ENCODE results near the gene KLF7. TPM values are rescaled to one million over a fixed set of nuclear protein-coding genes. Genes with fewer than 3 reads are reported as not detected.

The KLF7 gene
- total RNA-seq, 1 experiment from 2014 or later, result 24.9 TPM

DNA sequence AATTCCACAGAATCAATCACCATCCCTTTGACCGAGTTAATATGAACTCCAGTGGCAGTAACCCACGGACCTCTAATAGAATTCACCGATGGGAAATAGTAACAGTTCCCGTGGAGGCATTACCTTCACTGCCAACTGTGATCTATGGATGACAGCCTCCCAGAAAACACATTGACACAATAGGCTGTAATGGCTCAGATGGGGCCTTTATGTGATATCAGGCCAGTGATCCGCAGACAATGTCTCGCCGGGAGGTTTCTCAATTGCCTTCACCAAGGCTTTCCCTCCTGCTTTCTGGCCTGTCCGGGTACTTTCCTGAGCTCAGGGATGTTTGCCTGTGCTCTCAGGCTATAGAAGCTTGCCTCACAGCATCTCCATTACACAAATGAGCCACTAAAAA, 34.4 kb upstream of the KLF7 start:
- Mint-ChIP-seq H3K4me1 (ENCODE audit: low read depth, unreplicated experiment) (no peaks in the 10 kb centered on the region), H3K4me3 (ENCODE audit: low read depth, unreplicated experiment) (no peak overlapping the region), H3K27me3 (ENCODE audit: unreplicated experiment) (no peaks in the 10 kb centered on the region), H3K36me3 (ENCODE audit: insufficient read depth, unreplicated experiment) (no peaks in the 10 kb centered on the region), H3K27ac (ENCODE audit: unreplicated experiment) (no peak overlapping the region), H3K9me3 (ENCODE audit: low read depth, unreplicated experiment) (no peaks in the 10 kb centered on the region)
- CTCF ChIA-PET, result no interaction called here
- DNase-seq, result no peak
- intact Hi-C loops (cut with micrococcal nuclease; ENCODE audit: unreplicated experiment), result no loop called here
- TF ChIP-seq, protein P1, sequence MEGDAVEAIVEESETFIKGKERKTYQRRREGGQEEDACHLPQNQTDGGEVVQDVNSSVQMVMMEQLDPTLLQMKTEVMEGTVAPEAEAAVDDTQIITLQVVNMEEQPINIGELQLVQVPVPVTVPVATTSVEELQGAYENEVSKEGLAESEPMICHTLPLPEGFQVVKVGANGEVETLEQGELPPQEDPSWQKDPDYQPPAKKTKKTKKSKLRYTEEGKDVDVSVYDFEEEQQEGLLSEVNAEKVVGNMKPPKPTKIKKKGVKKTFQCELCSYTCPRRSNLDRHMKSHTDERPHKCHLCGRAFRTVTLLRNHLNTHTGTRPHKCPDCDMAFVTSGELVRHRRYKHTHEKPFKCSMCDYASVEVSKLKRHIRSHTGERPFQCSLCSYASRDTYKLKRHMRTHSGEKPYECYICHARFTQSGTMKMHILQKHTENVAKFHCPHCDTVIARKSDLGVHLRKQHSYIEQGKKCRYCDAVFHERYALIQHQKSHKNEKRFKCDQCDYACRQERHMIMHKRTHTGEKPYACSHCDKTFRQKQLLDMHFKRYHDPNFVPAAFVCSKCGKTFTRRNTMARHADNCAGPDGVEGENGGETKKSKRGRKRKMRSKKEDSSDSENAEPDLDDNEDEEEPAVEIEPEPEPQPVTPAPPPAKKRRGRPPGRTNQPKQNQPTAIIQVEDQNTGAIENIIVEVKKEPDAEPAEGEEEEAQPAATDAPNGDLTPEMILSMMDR (IDR thresholded peaks at IDR 0.05; ENCODE audit: unreplicated experiment), result no peak
- no TSS peak for BruUV-seq (replicated peaks)

DNA sequence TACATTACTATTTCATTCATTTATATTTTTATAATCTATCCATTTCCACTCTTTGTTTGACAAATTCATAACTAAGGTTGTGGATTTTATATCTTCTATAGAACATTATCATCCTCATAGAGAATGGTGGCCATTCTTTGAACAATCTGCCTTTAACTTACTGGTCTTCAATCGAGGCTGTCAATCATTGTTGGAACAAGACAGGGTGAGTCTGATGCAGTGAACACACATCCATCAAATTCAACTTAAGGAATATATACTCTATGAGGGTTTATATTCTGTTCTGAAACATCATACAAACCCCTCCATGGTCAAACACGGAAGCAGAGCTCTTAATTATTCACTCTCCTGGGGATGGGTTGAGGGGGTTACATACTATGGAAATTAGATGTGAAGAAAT, 28.3 kb upstream of the KLF7 start:
- no peak overlapping the region for H3K27ac Mint-ChIP-seq (ENCODE audit: unreplicated experiment)
- no peaks in the 10 kb centered on the region for H3K36me3 Mint-ChIP-seq (ENCODE audit: insufficient read depth, unreplicated experiment)
- H3K4me1 Mint-ChIP-seq (ENCODE audit: low read depth, unreplicated experiment), result no peaks in the 10 kb centered on the region
- CTCF ChIA-PET, result no interaction called here
- TF ChIP-seq, protein P1 (IDR thresholded peaks at IDR 0.05; ENCODE audit: unreplicated experiment), result no peak
- intact Hi-C loops (cut with micrococcal nuclease; ENCODE audit: unreplicated experiment), result no loop called here
- H3K9me3 Mint-ChIP-seq (ENCODE audit: low read depth, unreplicated experiment), result no peaks in the 10 kb centered on the region
- H3K27me3 Mint-ChIP-seq (ENCODE audit: unreplicated experiment), result no peaks in the 10 kb centered on the region
- no TSS peak for BruUV-seq (replicated peaks)
- H3K4me3 Mint-ChIP-seq (ENCODE audit: low read depth, unreplicated experiment), result no peak overlapping the region
- no peak for DNase-seq

DNA sequence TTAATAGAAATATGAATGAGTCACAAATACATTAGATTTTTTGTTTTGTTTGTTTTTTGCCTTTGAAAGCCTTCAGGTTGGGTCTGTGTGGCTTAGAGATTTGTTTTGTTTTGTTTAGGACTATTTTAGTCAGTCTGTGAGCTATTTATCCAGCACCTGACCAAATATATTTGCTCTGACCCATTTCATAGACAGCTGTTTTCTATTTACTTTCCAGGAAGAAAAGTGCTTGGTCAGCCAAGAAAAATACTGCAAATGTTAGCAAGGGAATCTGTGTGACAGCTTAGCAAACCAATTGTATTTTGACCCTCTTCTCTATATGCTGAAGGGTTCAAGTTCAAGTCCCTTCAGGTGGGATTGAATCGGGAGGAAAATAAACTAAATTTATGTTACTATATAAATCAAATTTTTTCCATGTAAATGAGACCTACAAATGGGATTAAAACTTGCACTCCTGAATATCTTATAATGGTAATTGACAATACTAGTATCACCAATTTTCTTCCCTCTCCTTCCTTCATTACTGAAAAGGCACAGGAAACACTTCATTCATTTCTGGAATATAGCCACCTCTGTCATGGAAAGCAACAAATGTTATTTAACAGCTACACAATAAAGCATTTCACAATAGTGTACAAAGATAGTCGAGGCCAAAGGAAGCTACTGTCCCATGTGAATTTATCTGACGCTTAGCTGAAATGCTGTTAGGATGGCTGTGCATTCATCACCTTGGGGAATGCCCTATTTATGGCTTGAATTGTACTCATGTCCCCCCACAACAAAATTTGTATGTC, 23.1 kb upstream of the KLF7 start:
- H3K27me3 Mint-ChIP-seq (ENCODE audit: unreplicated experiment), result no peaks in the 10 kb centered on the region
- H3K36me3 Mint-ChIP-seq (ENCODE audit: insufficient read depth, unreplicated experiment), result no peaks in the 10 kb centered on the region
- H3K4me1 Mint-ChIP-seq (ENCODE audit: low read depth, unreplicated experiment), result no peaks in the 10 kb centered on the region
- no peaks in the 10 kb centered on the region for H3K9me3 Mint-ChIP-seq (ENCODE audit: low read depth, unreplicated experiment)
- CTCF ChIA-PET, result no interaction called here
- TF ChIP-seq, protein P1 (IDR thresholded peaks at IDR 0.05; ENCODE audit: unreplicated experiment), result no peak
- no peak overlapping the region for H3K4me3 Mint-ChIP-seq (ENCODE audit: low read depth, unreplicated experiment)
- BruUV-seq (replicated peaks), result no TSS peak
- intact Hi-C loops (cut with micrococcal nuclease; ENCODE audit: unreplicated experiment), result no loop called here
- no peak for DNase-seq
- H3K27ac Mint-ChIP-seq (ENCODE audit: unreplicated experiment), result no peak overlapping the region

DNA sequence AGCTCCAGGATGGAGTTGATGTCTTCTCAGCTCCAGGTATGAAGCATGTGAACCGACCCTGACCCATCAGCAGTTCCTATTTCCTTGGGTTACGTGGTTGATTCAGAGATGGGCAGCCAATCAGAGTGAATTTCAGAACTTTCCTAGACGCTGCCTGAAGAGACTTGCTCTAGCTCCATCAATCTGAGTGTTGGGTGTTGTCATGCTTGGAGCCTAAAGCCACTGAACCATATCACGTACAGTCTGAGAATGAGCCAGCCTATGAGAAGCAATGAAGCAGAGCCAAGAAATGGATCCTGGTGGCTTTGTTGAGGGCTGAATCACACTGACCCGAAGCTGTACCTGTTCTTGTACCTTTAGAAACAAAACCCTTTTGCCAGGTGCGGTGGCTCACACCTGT, 19.6 kb upstream of the KLF7 start:
- no TSS peak for BruUV-seq (replicated peaks)
- intact Hi-C loops (cut with micrococcal nuclease; ENCODE audit: unreplicated experiment), result no loop called here
- no peak overlapping the region for H3K4me3 Mint-ChIP-seq (ENCODE audit: low read depth, unreplicated experiment)
- CTCF ChIA-PET, result no interaction called here
- no peak for DNase-seq
- no peaks in the 10 kb centered on the region for H3K9me3 Mint-ChIP-seq (ENCODE audit: low read depth, unreplicated experiment)
- H3K4me1 Mint-ChIP-seq (ENCODE audit: low read depth, unreplicated experiment), result no peaks in the 10 kb centered on the region
- TF ChIP-seq, protein P1 (IDR thresholded peaks at IDR 0.05; ENCODE audit: unreplicated experiment), result no peak
- no peak overlapping the region for H3K27ac Mint-ChIP-seq (ENCODE audit: unreplicated experiment)
- no peaks in the 10 kb centered on the region for H3K27me3 Mint-ChIP-seq (ENCODE audit: unreplicated experiment)
- no peaks in the 10 kb centered on the region for H3K36me3 Mint-ChIP-seq (ENCODE audit: insufficient read depth, unreplicated experiment)

Measured in Calu3 (cell line).